Caco-2 (cell line): Measurements from ENCODE around the gene NOX3. TPM values are rescaled to one million over a fixed set of nuclear protein-coding genes. Genes with fewer than 3 reads are reported as not detected.

Experiments
- BruUV-seq: library from RNA; stranded (reverse); fragments of 400-500 nt; replicated peaks from 2 replicates; lab custom pipeline; 2021; lab: Mats Ljungman, UMichigan
- CTCF ChIA-PET: fragments of 300-600 bp; sonication (Branson Sonifier 250); formaldehyde crosslinking; loops from one replicate; lab custom pipeline; 2022; ENCODE audit warnings: antibody characterized with exemption; lab: Charles Lee
- POLR2A ChIA-PET: fragments of 300-600 bp; sonication (Branson Sonifier 250); formaldehyde crosslinking; loops from one replicate; lab custom pipeline; 2022; ENCODE audit warnings: antibody characterized with exemption; lab: Charles Lee
- DNase-seq, 2 experiments: peaks; one replicate each; pipeline versions ENCODE4 v3.0.0 to v3.0.0-alpha.2; 2020 to 2022
- H3K27me3 ChIP-seq: replicated peaks from 2 replicates; pipeline ENCODE4 v1.6.0; 2011; ENCODE audit warnings: low read length; ENCODE audit not compliant: control insufficient read depth, insufficient read depth
- H3K36me3 ChIP-seq: 2 replicates; pipeline ENCODE4 v1.5.1; 2011; ENCODE audit warnings: low read length; ENCODE audit not compliant: control insufficient read depth, insufficient read depth
- H3K4me1 ChIP-seq: fragments of 250-450 bp; sonication (Bioruptor Pico); 2 replicates; pipeline ENCODE4 v1.5.1; 2020; ENCODE audit warnings: mild to moderate bottlenecking
- H3K4me3 ChIP-seq: 2 replicates; pipeline ENCODE4 v1.5.1; 2011; ENCODE audit warnings: low read depth, mild to moderate bottlenecking, control low read depth, low read length
- H3K9me3 ChIP-seq: fragments of 250-450 bp; sonication (Bioruptor Pico); 2 replicates; pipeline ENCODE4 v1.5.1; 2020; ENCODE audit warnings: mild to moderate bottlenecking, moderate library complexity
- H3K27ac Mint-ChIP-seq: one replicate; pipeline ENCODE4 v1.8.0; 2022; ENCODE audit warnings: mixed read lengths; ENCODE audit not compliant: unreplicated experiment
- H3K27me3 Mint-ChIP-seq: one replicate; pipeline ENCODE4 v1.8.0; 2022; ENCODE audit warnings: mixed read lengths; ENCODE audit not compliant: insufficient read depth, unreplicated experiment
- H3K36me3 Mint-ChIP-seq: one replicate; pipeline ENCODE4 v1.8.0; 2022; ENCODE audit warnings: mild to moderate bottlenecking, mixed read lengths; ENCODE audit not compliant: insufficient read depth, unreplicated experiment
- H3K4me1 Mint-ChIP-seq: one replicate; pipeline ENCODE4 v1.8.0; 2022; ENCODE audit warnings: low read depth, mixed read lengths; ENCODE audit not compliant: unreplicated experiment
- H3K4me3 Mint-ChIP-seq: one replicate; pipeline ENCODE4 v1.8.0; 2022; ENCODE audit warnings: mild to moderate bottlenecking, moderate library complexity, mixed read lengths; ENCODE audit not compliant: unreplicated experiment
- H3K9me3 Mint-ChIP-seq: one replicate; pipeline ENCODE4 v1.8.0; 2022; ENCODE audit warnings: mixed read lengths; ENCODE audit not compliant: unreplicated experiment
- CTCF ChIP-seq, 2 experiments: fragments of 200-600 bp in 1 of 2; IDR thresholded peaks; 1 replicate in 1 of 2; 2 replicates in 1 of 2; pipeline versions ENCODE4 v1.5.1 to v1.8.0; 2011 to 2022; ENCODE audit warnings: antibody characterized with exemption in 1 of 2, control low read depth in 1 of 2, inconsistent platforms in 1 of 2, low read depth in 1 of 2, low read length in 1 of 2, mild to moderate bottlenecking in 1 of 2, moderate library complexity in 1 of 2; ENCODE audit not compliant: insufficient read depth in 1 of 2, severe bottlenecking in 1 of 2, unreplicated experiment in 1 of 2
- intact Hi-C: fragments of 100-400 bp; cut with micrococcal nuclease; formaldehyde crosslinking; loops from one replicate; pipeline ENCODE4 v1.10.0; 2022; ENCODE audit not compliant: unreplicated experiment
- total RNA-seq: library from RNA; stranded (reverse); gene quantifications from 2 replicates; pipeline ENCODE4 v1.2.3, GENCODE V29; 2022

The NOX3 gene
- total RNA-seq, 1 experiment from 2014 or later: not detected

GRCh38 chr6:155461556-155461955 is 5.9 kb upstream of the NOX3 start:
- POLR2A ChIA-PET: no interaction called here
- H3K4me3 ChIP-seq: no peak overlapping the region
- H3K27ac Mint-ChIP-seq: no peak overlapping the region
- no peaks in the 10 kb centered on the region for H3K4me1 ChIP-seq
- TF ChIP-seq CTCF (IDR thresholded peaks at IDR 0.05; ENCODE audit: insufficient read depth in 1 of 2, low read depth in 1 of 2, low read length in 1 of 2, severe bottlenecking in 1 of 2, unreplicated experiment in 1 of 2): no peak
- no peak overlapping the region for H3K4me3 Mint-ChIP-seq
- H3K36me3 Mint-ChIP-seq: no peaks in the 10 kb centered on the region
- peaks cover 26% of the 10 kb centered on the region for H3K9me3 Mint-ChIP-seq
- no peaks in the 10 kb centered on the region for H3K27me3 ChIP-seq
- DNase-seq: no peak
- H3K27me3 Mint-ChIP-seq: no peaks in the 10 kb centered on the region
- intact Hi-C loops: no loop called here
- H3K4me1 Mint-ChIP-seq: no peaks in the 10 kb centered on the region
- CTCF ChIA-PET: no interaction called here
- BruUV-seq: no TSS peak
- H3K36me3 ChIP-seq: no peaks in the 10 kb centered on the region
- H3K9me3 ChIP-seq: no peaks in the 10 kb centered on the region

GRCh38 chr6:155454471-155454870 is 1.2 kb downstream of the NOX3 start:
- no peak for DNase-seq
- Mint-ChIP-seq H3K4me1 (no peaks in the 10 kb centered on the region), H3K9me3 (no peaks in the 10 kb centered on the region), H3K27me3 (no peaks in the 10 kb centered on the region), H3K27ac (no peak overlapping the region), H3K4me3 (no peak overlapping the region), H3K36me3 (no peaks in the 10 kb centered on the region)
- ChIA-PET POLR2A (no interaction called here), CTCF (no interaction called here)
- Histone ChIP-seq H3K36me3 (no peaks in the 10 kb centered on the region), H3K9me3 (no peaks in the 10 kb centered on the region), H3K27me3 (no peaks in the 10 kb centered on the region), H3K4me3 (no peak overlapping the region), H3K4me1 (no peaks in the 10 kb centered on the region)
- BruUV-seq: no TSS peak
- no peak for TF ChIP-seq CTCF (IDR thresholded peaks at IDR 0.05; ENCODE audit: insufficient read depth in 1 of 2, low read depth in 1 of 2, low read length in 1 of 2, severe bottlenecking in 1 of 2, unreplicated experiment in 1 of 2)
- intact Hi-C loops: no loop called here

DNA sequence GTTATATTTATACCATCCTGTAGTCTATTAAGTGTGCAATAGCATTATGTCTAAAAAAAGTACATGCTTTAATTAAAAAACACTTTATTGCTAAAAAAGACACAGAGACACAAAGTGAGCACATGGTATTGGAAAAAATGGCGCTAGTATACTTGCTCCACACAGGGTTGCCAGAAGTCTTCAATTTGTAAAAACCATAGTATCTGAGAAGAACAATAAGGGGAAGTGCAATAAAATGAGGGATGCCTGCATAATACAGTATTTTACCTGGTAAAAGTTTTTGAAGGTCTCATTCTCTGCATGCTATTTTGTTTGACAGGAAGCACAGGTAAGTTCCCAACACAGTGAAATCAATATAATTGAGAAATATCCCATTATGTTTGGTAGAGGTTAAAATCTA is 1.6 kb downstream of the NOX3 start:
- ChIA-PET POLR2A (no interaction called here), CTCF (no interaction called here)
- Histone ChIP-seq H3K4me1 (no peaks in the 10 kb centered on the region), H3K4me3 (no peak overlapping the region), H3K9me3 (no peaks in the 10 kb centered on the region), H3K27me3 (no peaks in the 10 kb centered on the region), H3K36me3 (no peaks in the 10 kb centered on the region)
- DNase-seq: no peak
- BruUV-seq: no TSS peak
- H3K4me3 Mint-ChIP-seq: no peak overlapping the region
- H3K9me3 Mint-ChIP-seq: no peaks in the 10 kb centered on the region
- intact Hi-C loops: no loop called here
- H3K4me1 Mint-ChIP-seq: no peaks in the 10 kb centered on the region
- TF ChIP-seq CTCF (IDR thresholded peaks at IDR 0.05; ENCODE audit: insufficient read depth in 1 of 2, low read depth in 1 of 2, low read length in 1 of 2, severe bottlenecking in 1 of 2, unreplicated experiment in 1 of 2): no peak
- no peaks in the 10 kb centered on the region for H3K27me3 Mint-ChIP-seq
- H3K27ac Mint-ChIP-seq: no peak overlapping the region
- H3K36me3 Mint-ChIP-seq: no peaks in the 10 kb centered on the region
